Measurements from ENCODE around the gene EHHADH.

DNA sequence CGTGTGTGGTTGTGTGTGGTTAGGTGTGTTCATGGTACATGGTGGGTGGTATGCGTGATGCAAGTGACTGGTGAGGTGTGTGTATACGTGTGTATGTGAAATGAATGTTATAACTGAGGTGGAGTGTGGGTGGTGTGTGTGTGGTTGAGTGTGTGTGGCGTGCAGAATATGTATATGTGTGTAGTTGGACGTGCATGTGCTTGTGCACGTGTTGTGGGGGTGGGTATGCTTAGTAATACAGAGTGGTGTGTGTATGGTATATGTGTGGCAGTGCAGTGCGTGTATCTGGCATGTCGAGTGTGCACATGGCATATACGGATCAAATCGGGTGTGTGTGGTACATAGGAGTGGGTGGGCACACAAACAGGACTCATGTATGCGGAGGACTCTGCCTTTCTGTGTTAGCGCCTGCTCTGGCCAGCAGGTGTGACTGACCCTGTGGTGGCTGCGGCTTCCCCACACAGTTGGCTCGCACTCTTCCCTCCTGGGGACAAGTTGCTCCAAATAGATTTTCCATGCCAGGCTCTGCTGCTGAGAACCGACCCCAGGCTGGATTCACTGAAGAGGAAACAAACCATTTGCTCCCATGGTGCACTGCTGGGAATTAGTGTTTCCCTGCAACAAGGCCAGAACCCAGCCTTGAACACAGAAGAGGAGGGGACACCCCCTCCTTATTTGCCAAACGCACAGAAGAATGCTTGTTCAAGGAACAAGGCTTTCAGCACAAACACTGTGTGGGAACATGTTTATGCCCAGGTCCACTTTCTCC, 99.8 kb downstream of the EHHADH start:
- no peak for TF ChIP-seq POLR2AphosphoS5 (IDR thresholded peaks at IDR 0.05; ENCODE audit: borderline replicate concordance, low read depth, low read length)
- no peak for TF ChIP-seq EZH2 (IDR thresholded peaks at IDR 0.05)

All from SK-N-MC (cell line).